GM21526 (cell line): ENCODE measurements around the gene MESD.
A peak's percentile ranks its signal among the peaks of the same experiment; 100 is the strongest.

Source experiments
- ATAC-seq: cut with Tn5 transposase; IDR thresholded peaks from one replicate; pipeline ENCODE4 v1.9.1; 2021; ENCODE audit warnings: moderate library complexity; ENCODE audit not compliant: unreplicated experiment, low FRiP score

Gene MESD

DNA sequence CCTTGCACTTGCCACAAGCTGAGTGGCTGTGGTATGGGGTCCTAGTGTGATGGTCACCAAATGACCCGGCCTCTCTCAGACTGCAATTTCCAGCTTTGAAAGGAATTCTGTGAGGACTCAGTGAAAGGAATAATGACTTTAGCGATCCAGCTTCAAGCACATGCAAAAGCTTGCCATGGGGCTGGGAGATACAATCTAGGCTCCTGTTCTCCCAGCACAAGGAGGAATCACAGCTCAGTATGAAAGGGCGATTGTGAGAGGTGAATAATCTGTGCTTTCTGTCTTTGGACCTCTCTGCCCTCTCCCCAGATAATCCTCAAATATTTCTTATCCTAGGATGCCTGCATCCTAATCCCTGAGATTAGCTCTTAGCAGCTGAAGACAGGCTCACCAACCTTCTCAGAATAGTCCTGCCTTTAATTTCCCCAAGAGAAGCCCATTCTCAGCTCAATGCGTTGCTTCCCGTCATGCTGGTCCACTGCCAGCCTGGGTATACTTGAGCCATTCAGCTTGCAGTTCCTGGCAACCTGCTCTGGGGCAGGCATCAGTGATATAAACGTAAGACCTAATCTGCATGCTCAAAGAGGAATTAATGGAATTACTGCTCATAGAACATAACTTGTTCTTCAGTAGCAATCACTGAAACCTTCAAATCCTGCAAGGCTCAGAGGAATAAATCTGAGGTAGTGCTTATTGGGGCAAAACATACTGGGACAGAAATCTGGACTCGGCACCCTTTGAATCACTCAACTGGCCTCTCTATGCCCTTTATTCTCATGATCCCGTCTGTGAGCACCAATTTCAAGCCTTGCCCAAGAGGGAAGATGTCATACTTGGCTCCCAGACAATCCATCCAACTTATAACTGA, 26.2 kb upstream of the MESD start:
- ATAC-seq, result no peak

DNA sequence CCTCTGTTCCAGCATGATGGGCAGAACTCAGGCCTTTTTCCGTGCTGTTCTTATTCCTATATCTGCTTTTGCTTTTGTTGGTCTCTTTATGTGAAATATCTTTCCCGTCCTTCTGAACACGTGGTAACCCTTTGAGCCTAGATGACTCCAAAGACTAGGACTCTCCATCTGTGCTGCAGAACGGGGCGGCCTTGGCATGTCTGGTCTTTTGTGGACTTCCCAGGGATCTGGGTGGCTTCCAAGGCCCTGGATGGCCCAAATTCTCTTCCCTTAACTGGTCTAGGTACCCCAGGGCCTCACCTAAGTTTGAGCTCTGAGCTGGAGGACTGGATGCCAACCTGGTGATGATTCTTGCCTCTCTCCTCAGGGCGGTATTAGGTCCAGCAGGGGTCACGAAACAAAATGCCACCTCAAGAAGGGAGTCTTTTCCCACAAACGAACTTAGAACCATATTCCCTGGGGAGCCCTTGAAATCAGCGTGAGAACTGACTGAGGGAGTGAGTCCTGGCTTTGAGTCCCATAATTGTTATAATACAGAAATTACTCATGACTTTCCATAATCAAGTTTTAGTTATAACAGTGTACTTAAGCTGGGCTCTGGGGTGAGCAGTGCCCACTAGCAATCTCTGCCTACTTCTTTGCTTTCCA, 25.0 kb upstream of the MESD start:
- no peak for ATAC-seq

DNA sequence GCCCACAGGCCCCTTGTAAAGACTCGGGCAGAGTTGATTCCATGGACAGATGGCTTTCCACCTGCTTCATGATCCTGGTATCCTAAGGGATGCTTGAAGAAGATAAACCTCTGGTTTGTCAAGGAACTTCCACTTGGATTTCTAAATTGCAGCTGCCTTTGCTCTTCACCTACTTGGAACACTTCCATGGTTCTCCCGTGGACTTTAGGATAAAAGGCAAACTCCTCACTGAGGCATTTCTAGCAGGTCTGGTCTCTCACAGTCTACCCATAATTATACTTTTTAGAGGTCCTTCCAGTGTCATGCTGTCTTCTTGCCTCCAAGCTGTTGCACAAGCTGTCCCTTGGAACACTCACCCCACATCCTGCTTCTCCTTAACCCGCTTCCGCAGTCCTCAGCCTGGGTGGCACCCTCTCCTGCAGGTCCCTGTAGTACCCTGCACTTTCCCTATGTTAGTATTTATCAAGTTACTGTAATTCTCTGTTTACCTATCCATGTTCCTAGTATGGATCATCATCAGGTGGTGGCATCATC, 23.8 kb upstream of the MESD start:
- no peak for ATAC-seq

DNA sequence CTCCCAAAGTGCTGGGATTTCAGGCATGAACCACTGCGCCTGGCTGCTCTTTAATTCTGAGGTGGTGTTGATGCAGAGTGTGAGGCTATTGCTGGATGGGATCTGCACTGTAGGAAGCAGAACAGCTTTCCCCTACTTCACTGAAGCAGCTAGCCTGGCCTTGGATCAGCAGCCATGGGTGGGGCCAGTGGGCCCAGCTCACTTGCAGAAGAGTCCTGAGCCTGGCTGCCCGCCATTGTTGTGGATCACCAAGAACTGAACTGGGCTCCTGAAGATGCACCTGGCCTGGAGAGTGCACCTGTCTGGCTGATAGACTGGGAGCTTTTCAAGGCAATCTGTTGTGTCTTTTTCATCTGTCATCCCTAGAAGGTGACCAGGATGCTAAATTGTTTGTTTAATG, 23.0 kb upstream of the MESD start:
- no peak for ATAC-seq

DNA sequence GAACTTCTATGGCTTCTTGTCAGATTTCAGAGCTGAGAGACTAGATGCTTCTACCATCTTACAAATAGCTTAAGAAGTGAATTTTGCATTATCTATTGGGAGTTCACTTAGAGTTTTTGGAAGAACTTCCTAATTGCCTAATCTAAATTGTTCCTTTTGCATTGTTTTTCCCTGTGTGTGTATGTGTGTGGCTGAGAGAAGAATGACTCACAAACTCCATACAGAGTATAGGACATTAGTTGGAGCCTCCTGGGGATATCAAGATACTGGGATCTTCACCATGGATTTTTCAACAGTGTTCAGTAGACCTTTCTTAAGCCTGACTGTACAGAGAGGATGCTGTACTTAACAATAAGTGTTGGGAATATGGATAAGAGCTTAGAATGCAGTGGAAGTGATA, 22.0 kb upstream of the MESD start:
- ATAC-seq, result no peak

DNA sequence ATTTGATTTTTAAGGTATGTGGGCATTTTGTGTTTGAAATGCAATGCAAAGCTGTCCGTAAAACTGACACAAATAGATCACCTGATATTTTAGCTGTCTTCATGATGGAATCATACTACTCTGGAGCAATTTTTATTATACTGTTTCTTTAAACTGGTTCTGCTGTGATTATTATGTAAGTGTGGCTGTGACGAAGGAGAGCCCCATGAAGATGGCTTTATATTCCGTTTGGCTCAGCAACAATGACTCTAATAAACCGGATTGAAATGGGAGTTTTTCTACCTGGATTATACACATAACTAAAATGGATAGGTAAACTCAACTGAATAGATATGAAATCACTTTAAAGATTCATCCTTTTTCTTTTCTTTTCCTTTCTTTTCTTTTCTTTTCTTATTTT, 20.5 kb upstream of the MESD start:
- no peak for ATAC-seq

DNA sequence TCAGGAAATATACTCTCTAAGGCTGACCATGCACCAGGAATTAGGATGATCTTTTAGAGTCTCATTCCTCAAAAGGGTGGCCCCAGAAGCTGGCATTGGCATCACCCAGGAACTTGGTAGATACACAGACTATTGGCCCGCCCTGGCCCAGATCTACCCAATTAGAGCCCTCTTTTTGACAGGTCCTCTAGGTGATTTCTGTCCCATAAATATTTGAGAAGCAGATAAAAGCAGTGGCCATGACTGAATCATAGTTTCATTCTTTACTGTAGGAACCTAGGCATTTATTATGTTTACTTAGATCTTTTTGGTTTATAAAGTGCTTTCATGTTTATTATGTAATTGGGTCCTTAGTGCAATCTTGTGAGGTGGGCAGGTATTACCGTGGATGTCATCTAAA, 18.7 kb upstream of the MESD start:
- no peak for ATAC-seq

DNA sequence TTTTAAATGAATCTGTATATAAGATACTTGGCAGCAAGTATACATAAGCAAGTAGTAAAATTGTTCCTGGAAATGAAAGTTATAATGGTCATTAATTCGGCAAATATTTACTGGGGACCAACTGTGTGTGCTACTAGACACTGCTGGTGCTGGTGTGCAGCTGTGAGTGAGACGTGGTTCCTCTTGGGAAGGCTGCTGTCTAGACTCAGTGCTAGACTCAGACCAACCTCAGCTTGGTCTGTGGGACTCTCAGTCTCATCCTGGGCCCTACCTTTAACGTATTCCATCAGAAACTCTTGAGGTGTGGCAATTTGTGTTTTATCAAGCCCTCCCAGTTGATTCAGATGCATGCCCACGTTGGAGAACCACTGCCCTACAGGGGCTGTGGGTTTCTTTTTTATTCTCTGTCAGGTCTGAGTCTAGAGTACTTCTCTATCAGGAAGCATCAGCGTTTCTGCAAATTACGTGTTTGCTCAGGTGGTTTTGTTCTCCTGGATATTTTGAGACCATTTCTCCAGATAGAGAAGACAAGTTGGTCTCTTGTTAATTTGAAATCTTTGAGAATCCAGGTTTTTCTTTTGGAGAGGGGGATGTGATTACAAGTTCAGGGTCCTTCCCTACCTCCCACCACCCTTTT, 17.9 kb upstream of the MESD start:
- ATAC-seq, result no peak

DNA sequence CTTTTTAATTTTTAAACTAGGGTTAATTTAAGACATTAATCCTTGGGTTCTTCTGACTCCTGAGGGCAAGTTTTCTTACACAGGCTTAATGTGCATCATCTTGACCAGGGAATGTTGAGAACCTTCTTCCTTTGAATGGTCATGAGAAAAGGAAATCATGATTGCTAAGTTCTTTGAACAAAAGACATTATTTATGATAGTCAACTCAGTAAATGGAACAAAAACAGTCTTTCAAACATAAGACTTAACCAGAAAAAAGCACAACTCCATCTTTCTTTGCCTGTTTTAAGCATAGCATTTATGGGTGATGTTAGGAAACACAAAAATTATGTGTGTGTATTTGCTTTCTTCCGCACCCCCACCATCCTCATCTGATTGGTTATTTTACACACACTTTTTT, 16.5 kb upstream of the MESD start:
- no peak for ATAC-seq

DNA sequence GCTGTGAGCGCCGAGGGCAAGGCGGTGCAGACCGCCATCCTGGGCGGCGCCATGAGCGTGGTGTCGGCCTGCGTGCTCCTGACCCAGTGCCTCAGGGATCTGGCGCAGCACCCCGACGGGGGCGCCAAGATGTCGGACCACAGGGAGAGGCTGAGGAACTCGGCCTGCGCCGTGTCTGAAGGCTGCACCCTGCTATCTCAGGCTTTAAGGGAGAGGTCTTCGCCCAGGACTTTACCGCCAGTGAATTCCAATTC, 13.4 kb upstream of the MESD start:
- no peak for ATAC-seq

DNA sequence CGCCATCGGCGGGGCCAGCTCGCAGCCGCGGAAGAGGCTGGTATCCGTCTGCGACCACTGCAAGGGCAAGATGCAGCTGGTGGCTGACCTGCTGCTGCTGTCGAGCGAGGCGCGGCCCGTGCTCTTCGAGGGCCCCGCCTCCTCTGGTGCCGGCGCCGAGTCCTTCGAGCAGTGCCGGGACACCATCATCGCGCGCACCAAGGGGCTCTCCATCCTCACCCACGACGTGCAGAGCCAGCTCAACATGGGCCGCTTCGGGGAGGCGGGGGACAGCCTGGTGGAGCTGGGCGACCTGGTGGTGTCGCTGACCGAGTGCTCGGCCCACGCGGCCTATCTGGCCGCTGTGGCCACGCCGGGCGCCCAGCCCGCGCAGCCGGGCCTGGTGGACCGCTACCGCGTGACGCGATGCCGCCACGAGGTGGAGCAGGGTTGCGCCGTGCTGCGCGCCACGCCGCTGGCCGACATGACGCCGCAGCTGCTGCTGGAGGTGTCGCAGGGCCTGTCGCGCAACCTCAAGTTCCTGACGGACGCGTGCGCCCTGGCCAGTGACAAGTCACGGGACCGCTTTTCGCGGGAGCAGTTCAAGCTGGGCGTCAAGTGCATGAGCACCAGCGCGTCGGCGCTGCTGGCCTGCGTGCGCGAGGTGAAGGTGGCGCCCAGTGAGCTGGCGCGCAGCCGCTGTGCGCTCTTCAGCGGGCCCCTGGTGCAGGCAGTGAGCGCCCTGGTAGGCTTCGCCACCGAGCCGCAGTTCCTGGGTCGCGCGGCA, 12.9 kb upstream of the MESD start:
- ATAC-seq, result no peak

DNA sequence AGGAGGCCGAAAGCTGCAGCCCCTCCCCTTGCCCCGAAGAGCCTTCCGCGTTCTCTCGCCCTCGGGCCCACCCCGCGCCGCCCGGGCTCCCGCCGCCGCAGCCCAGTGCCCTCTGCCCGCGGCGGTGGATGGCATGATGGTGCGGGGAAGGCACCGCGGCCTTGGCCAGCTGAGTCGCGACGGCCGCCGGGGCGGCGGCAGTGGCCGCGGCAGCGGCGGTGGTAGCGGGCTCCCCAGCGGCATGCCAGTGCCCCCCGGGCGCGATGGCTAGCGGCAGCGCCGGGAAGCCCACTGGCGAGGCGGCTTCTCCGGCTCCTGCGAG, 12.4 kb upstream of the MESD start:
- ATAC-seq, result peak; percentile 33

DNA sequence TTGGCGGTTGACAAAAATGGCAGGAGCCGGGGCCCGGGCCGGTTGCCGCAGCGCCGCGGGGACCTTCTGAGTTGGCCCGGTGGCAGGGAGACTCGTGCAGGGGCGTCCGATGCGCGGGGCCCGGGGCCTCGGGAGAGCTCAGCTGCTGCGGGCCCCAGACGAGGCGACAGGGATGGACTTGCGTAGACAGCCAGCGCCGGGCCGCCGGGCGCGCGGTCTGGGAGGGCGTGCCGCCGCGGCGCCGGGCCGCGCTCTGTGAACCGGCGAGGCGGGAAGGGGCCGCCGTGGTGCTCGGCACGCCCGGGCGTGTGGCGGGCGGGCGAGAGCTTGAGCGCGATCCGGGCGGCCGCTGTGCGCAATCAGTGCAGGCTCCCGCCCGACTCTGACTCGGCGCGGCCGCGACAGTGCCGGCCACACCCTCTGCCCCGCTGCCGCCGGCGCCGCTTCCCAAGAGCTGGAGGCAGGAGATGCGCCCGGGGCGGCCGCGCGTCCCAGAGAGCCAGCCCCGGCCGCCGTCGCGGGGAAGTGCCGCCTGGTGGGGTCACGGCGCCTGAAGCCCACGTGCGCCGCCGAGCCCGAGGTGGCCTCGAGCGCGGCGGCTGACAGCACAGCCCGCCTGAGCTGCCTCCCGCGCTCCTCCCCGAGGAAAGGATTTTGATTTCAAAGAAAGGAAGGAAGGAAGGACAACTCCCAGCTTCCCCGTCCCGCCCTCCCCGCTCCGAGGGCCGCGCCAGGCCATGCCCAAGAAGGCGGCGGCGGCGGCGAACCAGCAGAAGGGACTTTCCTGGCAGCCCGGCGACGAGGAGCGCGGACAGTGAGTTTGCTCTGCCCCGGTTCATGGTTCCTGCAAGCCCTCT, 11.8 kb upstream of the MESD start:
- ATAC-seq, result peak; percentile 36

DNA sequence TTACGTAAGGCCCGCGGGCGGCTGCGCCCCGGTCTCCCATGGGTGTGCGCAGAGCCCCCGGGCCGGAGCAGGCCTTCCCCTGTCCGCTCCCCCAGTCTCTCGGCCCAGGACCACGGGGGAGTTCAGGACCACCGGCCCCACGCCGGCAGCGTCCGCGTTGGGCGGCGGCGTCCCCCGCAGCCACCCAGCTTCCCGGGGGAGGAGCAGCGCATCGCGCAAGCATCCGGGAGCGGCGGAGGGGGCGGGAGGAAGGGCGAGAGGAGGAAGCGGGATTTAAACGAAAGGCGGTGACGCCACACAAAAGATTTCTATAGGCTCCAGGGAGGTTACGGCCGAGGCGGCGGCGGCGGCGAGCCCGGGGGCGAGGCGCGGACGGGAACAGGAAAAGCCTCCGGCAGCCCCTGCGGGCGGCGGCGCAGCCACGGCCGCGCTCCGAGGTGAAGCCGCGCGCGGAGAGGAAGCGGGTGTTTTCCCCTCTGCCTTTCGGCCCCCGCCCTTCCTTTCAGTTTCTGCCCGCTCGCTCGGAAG, 11.1 kb upstream of the MESD start, which contains the start of gene TLNRD1:
TLNRD1 (plus strand) TSS at position 300 of the 528 bp plus-strand sequence. CDS start 1,349 bp downstream, outside the sequence.
- peak; percentile 54 for ATAC-seq

DNA sequence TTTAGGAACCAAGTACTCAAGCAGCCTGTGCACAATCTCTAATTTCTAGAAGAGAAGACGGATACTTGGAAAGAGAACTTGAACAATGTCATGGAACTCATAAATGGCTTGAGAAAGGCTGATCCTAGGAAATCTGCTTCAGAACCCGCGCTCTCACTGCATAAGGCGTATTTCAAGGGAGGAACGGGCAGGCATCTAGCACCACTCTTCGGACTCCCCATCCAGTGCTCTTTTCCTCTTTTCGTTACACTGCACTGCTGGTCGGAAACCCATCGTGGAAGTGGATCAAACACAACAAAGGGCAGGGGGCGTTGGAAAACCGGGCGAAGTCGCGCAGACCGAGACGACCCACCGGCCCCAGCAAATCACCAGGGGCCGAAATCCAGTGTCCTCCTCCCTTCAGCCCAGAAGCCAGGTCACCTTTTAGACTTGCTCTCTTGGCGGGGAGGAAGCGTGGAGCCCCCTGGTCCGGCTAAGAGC, 10.6 kb upstream of the MESD start:
- ATAC-seq, result no peak

DNA sequence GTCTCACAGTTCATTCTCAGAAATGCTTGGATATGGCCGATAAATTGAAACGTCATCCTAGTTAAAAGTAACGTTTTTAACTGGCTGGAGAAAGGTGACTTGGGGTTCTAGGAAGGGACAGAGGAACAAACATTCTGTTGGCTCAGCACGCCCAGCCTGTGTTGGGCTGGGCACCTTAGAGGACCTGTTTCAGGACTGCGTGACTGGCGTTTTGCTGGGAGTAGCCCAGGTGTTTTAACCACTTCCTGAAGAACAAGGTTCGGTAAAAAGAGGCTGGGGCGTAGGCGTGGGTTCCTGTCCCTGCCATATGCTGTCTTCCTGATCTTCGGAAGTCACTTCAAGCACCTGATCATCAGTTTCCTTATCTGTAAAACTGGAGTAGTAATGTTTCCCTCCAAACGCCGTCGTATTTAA, 10.0 kb upstream of the MESD start:
- peak; percentile 30 for ATAC-seq

DNA sequence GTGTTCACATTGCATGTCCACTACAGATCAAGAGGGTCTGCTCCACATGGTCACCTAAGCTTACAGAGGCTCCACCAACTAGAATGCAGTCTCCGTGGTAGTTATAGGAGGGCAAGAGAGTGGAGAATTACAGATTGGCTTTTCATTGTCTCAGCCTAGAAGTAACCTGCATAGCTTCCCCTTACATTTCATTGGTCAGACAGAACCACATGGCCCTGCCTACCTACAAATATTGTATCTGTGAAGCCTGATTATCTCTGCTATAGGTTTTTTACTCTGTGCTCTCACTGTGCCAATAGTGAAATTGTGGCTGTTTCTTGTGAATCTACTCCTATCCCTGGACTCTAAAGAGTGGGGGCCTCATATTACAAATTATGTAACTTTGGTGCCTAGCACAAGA, 8.6 kb upstream of the MESD start:
- ATAC-seq, result no peak

DNA sequence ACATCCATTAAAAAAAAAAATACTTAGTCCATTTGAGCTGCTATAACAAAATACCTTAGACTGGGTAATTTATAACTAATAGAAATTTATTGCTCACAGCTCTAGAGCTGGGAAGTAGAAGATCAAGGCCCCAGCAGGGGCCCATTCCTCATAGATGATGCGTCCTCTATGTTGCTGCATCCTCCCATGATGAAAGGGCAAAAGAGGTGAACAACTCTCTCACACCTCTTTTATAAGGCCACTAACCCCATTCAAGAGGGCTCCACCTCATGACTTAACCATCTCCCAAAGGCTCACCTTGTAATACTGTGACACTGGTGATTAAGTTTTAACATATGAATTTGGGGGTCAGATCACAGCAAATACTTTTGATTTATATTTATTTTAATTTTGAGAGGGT, 8.1 kb upstream of the MESD start:
- ATAC-seq, result no peak

DNA sequence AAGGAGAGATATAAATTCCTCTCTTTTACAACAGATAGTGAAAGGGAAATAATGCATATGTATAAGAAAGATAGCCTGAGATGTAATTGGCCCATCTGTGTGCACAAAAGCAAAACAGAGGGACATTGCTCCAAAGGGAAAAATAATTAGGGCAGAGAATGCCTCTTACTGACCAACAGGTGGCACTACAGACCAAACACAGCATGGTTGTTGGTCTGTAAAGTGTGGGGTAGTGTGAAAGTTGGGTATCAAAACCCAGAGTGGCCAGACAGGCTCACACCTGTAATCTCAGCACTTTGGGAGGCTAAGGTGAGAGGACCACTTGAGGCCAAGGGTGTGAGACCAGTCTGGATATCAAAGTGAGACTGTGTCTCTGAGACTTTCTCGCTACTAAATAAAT, 6.6 kb upstream of the MESD start:
- ATAC-seq, result no peak

DNA sequence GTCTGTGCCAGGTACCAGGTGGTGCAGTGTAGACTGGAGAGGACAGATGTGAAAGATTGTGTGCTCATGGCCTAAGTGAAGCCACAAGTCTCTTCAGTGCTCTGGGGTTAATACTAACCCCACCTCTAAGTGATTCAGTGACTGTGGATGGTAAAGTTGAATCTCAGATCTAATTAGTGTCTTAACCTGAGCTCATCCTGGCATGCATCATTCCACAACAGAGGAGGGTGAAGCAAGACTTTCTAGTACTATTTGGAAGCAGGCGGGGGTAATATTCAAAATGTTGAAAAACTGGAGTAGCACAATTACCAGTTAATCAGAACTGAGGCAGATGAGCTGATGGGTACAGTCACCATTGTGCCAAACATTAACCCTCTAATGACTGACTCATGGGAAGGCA, 2.8 kb upstream of the MESD start:
- no peak for ATAC-seq
